H54 (cell line): ENCODE results near the gene GLT8D2.
"Not testable (repeated sequence)": the region's sequence is repeated elsewhere in the genome, so short reads cannot be mapped to it uniquely, and the experiment has no call there.

Experiments used
- DNase-seq: peaks from one replicate; pipeline ENCODE4 v3.0.0; 2011; ENCODE audit warnings: low spot score, mixed read lengths; ENCODE audit not compliant: insufficient read length
- FAIRE-seq: peaks from 3 replicates; lab custom pipeline; 2011; peaks lifted over from hg19 to GRCh38; lab: Jason Lieb, UNC
- POLR2A ChIP-seq: IDR thresholded peaks from 2 replicates; pipeline ENCODE4 v1.6.1; 2011; ENCODE audit warnings: low read depth, mild to moderate bottlenecking, low read length

Gene GLT8D2

GRCh38 chr12:104060791-104061190, 10.8 kb upstream of the GLT8D2 start:
- no peak for FAIRE-seq
- no peak for DNase-seq
- no peak for TF ChIP-seq POLR2A

GRCh38 chr12:104059963-104060362, 10.0 kb upstream of the GLT8D2 start:
- TF ChIP-seq POLR2A, result no peak
- FAIRE-seq (no peak), DNase-seq (no peak)

GRCh38 chr12:104058802-104059201, 8.8 kb upstream of the GLT8D2 start:
- FAIRE-seq (no peak), DNase-seq (no peak)
- no peak for TF ChIP-seq POLR2A

- no peak for FAIRE-seq
These were observed 7.8 kb upstream of the GLT8D2 start for GRCh38 chr12:104057771-104058197.

GRCh38 chr12:104056419-104056972, 6.5 kb upstream of the GLT8D2 start:
- no peak for FAIRE-seq
- DNase-seq, result no peak
- no peak for TF ChIP-seq POLR2A

More at GRCh38 chr12:104057771-104058197, 7.8 kb upstream of the GLT8D2 start:
- DNase-seq, result no peak
- no peak for TF ChIP-seq POLR2A

- DNase-seq (no peak), FAIRE-seq (no peak)
- TF ChIP-seq POLR2A, result no peak
These were observed 5.8 kb upstream of the GLT8D2 start for GRCh38 chr12:104055686-104056388.

GRCh38 chr12:104054681-104055346, 4.8 kb upstream of the GLT8D2 start:
- no peak for TF ChIP-seq POLR2A
- DNase-seq, result no peak
- no peak for FAIRE-seq

- DNase-seq (no peak), FAIRE-seq (no peak)
- TF ChIP-seq POLR2A, result no peak
These were observed 449 bp upstream of the GLT8D2 start for GRCh38 chr12:104050436-104050835.

GRCh38 chr12:104049278-104049902, 597 bp downstream of the GLT8D2 start:
- peak; percentile 21 for DNase-seq
- TF ChIP-seq POLR2A, result no peak
- FAIRE-seq, result no peak

GRCh38 chr12:104048811-104049210, 1.2 kb downstream of the GLT8D2 start:
- no peak for DNase-seq
- no peak for FAIRE-seq

GRCh38 chr12:104048162-104048561, 1.8 kb downstream of the GLT8D2 start:
- FAIRE-seq (no peak), DNase-seq (no peak)
- TF ChIP-seq POLR2A, result no peak

More at GRCh38 chr12:104048811-104049210, 1.2 kb downstream of the GLT8D2 start:
- TF ChIP-seq POLR2A, result no peak

GRCh38 chr12:104046306-104046705, 3.7 kb downstream of the GLT8D2 start:
- no peak for TF ChIP-seq POLR2A
- no peak for FAIRE-seq

GRCh38 chr12:104044158-104044557, 5.8 kb downstream of the GLT8D2 start:
- no peak for FAIRE-seq
- no peak for TF ChIP-seq POLR2A
- no peak for DNase-seq

More at GRCh38 chr12:104046306-104046705, 3.7 kb downstream of the GLT8D2 start:
- DNase-seq, result no peak

- no peak for TF ChIP-seq POLR2A
- DNase-seq (no peak), FAIRE-seq (no peak)
These were observed 7.4 kb downstream of the GLT8D2 start for GRCh38 chr12:104042580-104042979.

GRCh38 chr12:104039769-104040168, 10.2 kb downstream of the GLT8D2 start:
- FAIRE-seq, DNase-seq: not testable (repeated sequence)

- FAIRE-seq, DNase-seq: not testable (repeated sequence)
These were observed 13.8 kb downstream of the GLT8D2 start for GRCh38 chr12:104036143-104036542.

- FAIRE-seq, result not testable (repeated sequence)
These were observed 19.4 kb downstream of the GLT8D2 start for GRCh38 chr12:104030596-104030995.

More at GRCh38 chr12:104030596-104030995, 19.4 kb downstream of the GLT8D2 start:
- not testable (repeated sequence) for DNase-seq
